HG02763 (cell line): ENCODE data around the gene AUH.
"Not testable (repeated sequence)": the region's sequence is repeated elsewhere in the genome, so short reads cannot be mapped to it uniquely, and the experiment has no call there.

Experiments
- ATAC-seq: cut with Tn5 transposase; IDR thresholded peaks from one replicate; pipeline ENCODE4 v1.9.1; 2021; ENCODE audit warnings: mild to moderate bottlenecking, moderate library complexity; ENCODE audit not compliant: unreplicated experiment

Gene AUH

GRCh38 chr9:91212596-91213243 is 149.0 kb downstream of the AUH start:
- ATAC-seq = no peak

GRCh38 chr9:91211919-91212318 is 149.8 kb downstream of the AUH start:
- ATAC-seq = no peak

- ATAC-seq = no peak
Observed at GRCh38 chr9:91211414-91211813, 150.3 kb downstream of the AUH start.

GRCh38 chr9:91210318-91210717 is 151.4 kb downstream of the AUH start:
- no peak for ATAC-seq

GRCh38 chr9:91208837-91209236 is 152.9 kb downstream of the AUH start:
- ATAC-seq = no peak

DNA sequence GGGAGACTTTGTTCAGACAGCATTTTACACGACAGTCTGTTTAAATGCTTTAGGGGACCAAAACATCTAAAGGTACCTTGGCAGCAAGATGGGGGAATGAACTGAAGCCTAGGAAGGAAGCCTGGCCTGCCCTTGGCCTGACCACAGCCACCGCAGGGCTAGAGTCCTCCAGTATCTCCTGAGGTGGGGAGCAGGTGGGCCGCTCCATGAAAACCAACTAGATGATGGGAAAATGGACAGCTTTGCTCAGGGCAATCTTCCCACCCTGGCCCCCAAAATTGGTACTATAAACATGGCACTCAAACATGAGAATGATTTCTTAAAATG is 153.3 kb downstream of the AUH start:
- ATAC-seq = peak; percentile 25

- ATAC-seq = peak; percentile 74
Observed at GRCh38 chr9:91207729-91208418, 153.8 kb downstream of the AUH start.

DNA sequence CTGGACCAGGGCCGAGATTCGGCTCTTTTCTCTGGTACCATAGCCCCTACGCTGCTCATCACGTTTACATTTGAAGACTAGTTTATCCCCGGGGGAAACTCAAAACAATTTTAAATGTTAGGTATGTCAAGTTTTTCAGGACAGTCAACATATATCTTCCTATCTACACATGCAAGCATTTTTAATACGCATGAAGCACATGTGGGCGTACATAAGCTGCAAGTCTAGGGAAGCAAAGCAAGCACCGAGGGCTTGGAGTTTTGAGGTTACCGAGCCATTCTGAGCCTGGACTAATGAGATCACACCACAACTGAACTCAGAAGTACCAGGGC is 154.4 kb downstream of the AUH start:
- ATAC-seq = no peak

- ATAC-seq = no peak
Observed at GRCh38 chr9:91206806-91207205, 154.9 kb downstream of the AUH start.

- ATAC-seq = no peak
Observed at GRCh38 chr9:91202736-91203283, 158.9 kb downstream of the AUH start.

DNA sequence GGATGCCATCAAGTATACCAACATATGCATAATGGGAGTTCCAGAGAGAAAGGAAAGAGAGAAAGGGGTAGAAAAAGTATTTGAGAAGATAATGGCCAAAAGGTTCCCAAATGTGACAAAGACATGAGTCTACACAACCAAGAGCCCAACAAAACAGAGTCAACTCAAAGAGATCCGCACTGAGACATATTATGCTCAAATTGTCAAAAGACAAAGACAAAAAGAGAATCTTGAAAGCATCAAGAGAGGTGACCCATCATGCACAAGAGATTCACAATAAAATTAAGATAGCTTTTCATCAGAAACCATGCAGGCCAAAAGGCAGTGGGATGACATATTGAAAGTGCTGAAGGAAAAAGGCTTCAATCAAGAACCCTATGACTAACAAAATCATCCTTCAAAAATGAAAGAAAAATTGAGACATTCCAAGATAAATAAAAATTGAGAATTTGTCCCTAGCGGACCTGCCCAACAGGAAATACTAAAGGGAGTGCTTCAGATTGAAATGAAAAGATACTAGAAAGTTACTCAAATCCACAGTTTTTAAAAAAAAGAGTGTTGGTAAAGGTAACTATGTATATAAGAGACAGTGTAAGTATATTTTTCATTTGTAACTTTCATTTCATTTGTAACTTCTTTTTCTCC is 160.9 kb downstream of the AUH start:
- no peak for ATAC-seq

DNA sequence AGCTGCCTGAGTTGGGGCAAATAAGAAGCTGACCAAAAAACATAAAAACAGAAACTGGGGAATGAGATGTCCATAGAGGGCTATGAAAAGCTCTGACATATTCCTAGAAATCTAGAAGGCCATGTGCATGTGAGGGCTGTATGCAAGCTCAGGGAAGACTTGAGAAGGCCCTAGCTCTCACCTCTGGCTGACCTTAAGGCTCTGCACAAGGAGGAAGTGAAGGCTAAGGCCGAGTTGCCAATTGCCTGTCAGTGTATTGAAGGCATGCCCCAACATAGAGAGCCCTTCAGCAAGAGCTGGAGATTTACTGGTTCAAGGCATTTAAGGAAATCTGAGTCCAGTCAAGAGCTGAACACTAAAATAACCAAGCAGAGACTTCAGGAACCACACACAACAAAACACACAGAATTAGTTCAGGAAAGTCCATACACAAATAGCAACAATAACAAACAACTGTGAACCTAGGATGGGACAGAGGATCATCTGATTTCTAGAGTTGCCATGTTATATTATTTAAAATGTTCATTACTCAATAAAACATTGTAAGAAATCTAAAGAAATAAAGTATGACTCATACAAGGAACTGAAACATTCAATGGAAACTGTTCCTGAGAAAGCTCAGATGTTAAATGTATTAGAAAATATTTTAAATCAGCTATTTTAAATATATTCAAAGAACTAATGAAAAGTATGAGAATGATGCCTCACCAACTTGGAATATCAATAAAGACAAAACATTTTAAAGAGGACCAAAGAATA is 161.8 kb downstream of the AUH start:
- ATAC-seq = no peak

GRCh38 chr9:91198881-91199280 is 162.8 kb downstream of the AUH start:
- ATAC-seq = not testable (repeated sequence)

GRCh38 chr9:91198405-91198804 is 163.3 kb downstream of the AUH start:
- ATAC-seq = no peak

DNA sequence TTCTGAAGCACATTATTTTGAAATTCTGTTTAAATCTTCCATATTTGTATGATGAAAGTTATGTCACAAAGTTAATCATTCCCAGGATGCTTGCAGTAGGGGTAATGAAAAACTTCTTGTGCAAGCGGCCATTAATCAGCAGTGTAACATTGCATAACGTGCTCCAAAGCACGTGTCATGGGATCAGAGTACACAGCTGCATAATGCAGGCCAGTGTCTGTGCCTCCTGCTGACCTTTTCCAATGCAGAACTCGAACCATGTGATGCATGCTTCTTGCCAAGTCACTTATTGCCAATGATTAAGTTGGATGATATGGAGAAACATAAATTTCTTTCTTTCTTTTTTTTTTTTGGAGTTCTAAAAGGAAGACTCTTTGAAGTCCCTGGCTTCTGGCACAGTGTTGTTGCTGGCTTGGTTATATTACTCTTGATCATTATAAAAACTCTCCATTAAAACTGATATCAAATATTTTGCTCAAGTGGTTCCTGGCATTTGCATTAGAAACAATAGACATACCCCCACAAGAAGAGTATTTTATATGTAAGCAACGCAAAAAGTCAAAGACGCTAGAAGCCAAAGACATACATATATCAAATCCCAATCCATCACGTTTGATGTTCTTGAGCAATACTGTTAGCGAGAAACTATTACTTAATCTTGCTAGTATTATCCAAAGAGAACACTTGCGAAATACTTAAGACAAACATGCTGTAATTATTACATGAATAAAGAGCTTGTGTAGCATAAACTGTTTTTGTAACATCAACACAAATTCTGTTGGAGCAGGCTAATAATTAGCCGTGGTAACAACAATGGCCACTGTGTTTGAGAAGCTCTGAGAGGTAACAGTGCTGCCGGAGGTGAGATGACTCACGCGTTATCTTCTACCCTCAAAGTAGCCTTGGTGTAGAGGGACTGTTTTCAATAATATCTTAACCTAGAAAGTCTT is 164.2 kb downstream of the AUH start:
- ATAC-seq = no peak

DNA sequence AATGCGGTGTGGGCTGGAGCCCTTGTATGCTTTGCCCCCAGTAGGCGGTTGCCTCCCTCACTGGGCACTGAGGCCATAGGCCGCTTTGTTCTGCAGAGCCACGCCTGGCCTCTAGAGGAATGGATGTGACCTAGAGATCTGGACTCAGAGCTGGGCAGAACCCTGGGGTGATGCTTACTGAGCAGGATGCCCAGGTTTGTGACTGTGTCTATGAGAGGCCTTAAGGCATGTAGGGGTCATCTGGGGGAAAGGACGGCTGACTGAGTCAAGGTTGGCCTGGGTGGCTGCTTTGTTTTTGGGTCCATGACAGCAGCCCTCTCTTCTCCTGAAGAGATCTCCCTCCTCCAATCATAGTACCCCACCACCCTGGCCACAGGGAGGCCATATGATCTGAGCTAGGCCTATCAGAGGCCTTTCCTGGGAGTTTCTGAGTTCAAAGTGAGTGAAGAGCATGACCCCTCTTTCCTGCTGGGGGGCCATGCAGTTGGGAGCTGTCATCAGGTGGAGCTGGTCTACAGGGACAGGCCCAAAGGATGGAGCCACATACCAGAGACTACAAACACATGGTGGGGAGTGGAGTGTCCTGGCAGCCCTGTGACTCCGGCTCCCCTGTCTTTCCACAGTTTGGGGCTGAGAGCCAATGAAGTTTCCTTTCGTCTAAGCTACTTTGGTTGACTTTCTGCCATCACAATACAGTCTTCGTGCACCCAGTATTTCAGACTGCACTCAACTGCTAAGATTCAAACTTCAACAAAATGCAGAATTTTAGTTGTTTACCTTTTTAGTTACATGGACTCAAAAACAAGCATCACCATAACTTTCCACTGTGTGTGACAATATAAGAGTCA is 165.4 kb downstream of the AUH start:
- ATAC-seq = no peak

GRCh38 chr9:91195372-91196012 is 166.2 kb downstream of the AUH start:
- no peak for ATAC-seq

DNA sequence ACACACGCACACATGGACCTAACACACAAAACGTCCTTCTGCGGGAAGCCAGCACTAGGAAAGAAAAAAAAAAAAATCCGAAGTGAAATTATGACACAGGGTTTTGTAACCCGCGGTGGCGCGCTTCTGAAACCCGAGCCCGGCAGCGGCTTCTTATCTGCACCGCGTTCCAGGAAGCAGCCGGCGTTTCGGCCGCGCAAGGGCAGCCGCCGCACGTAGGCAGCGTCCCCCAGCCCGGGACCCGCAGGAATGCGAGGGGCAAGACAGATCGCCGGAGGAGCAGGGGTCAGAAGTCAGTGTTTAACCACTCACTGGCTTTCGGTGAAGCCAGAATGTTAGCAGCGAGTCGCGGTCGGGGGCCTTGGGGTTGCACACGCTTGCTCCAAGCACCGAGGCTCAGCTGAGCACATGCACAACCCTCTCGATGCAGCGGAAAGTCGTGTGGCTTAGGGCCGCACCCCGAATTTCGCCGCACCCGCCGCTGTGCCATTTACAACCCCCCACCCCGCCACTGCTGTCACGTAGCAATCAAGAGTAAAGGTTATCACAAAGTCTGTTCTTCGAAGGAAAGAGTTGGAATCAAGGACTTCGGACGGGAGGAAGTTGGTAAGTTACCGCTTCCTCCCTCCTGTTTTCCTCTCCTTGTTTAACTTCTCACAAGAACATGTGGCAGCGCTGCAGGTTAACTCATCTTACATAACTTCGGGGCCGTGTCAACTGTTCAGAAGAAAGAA is 167.9 kb downstream of the AUH start:
- ATAC-seq = peak; percentile 54
